B cell (primary cell): Measurements from ENCODE around the gene STK11. TPM values are rescaled to one million over a fixed set of nuclear protein-coding genes. Genes with fewer than 3 reads are reported as not detected.

Experiments used
- ATAC-seq: fragments of 200-7000 bp; cut with Tn5 transposase; one replicate; pipeline ENCODE4 v1.10.0; 2021; ENCODE audit warnings: low read depth, mild to moderate bottlenecking, moderate number of reproducible peaks, moderate library complexity
- CTCF ChIA-PET: fragments of 350-600 bp; sonication (Branson Sonifier 250); formaldehyde crosslinking; loops from one replicate; lab custom pipeline; 2021; ENCODE audit warnings: antibody characterized with exemption, inconsistent platforms; lab: Charles Lee
- POLR2A ChIA-PET: fragments of 350-600 bp; sonication (Branson Sonifier 250); formaldehyde crosslinking; loops from one replicate; lab custom pipeline; 2021; ENCODE audit warnings: antibody characterized with exemption; lab: Charles Lee
- DNase-seq: peaks from one replicate; pipeline ENCODE4 v3.0.0; 2013
- H2AFZ ChIP-seq: 2 replicates; pipeline ENCODE4 v1.6.1; 2012; ENCODE audit warnings: mild to moderate bottlenecking, low read depth, low read length; ENCODE audit not compliant: insufficient read depth, poor library complexity, severe bottlenecking
- H3K27ac ChIP-seq, 2 donors: 1 replicate in 1 of 2; 2 replicates in 1 of 2; pipeline ENCODE4 v1.5.1; 2012 to 2013; ENCODE audit warnings: low read length in 2 of 2, mild to moderate bottlenecking in 2 of 2, moderate library complexity in 1 of 2
- H3K27me3 ChIP-seq, 4 experiments: fragments of 200-600 bp in 1 of 4; sonication (generic) in 1 of 4; replicated peaks in 1 of 4; 1 replicate in 2 of 4; 2 replicates in 2 of 4; pipeline versions ENCODE4 v1.6.1 to v1.7.0; 2013 to 2016; ENCODE audit warnings: low read length in 3 of 4, mild to moderate bottlenecking in 2 of 4, mixed read lengths in 1 of 4, moderate library complexity in 1 of 4; ENCODE audit not compliant: insufficient read depth in 4 of 4, control insufficient read depth in 3 of 4; ENCODE audit errors: control extremely low read depth in 1 of 4
- H3K36me3 ChIP-seq, 2 experiments: replicated peaks in 1 of 2; 1 replicate in 1 of 2; 2 replicates in 1 of 2; pipeline versions ENCODE4 v1.6.1 to v1.7.1; 2013; ENCODE audit warnings: low read length in 1 of 2; ENCODE audit not compliant: insufficient read depth in 2 of 2, control insufficient read depth in 1 of 2; ENCODE audit errors: control extremely low read depth in 1 of 2, extremely low read depth in 1 of 2
- H3K4me1 ChIP-seq, 2 donors: fragments of 200-600 bp in 1 of 2; sonication (generic) in 1 of 2; 1 replicate in 1 of 2; 2 replicates in 1 of 2; pipeline versions ENCODE4 v1.5.1 to v1.6.1; 2013 to 2017; ENCODE audit warnings: low read length in 2 of 2; ENCODE audit not compliant: control insufficient read depth in 2 of 2, insufficient read depth in 2 of 2
- H3K4me2 ChIP-seq: replicated peaks from 2 replicates; pipeline ENCODE3; 2012; ENCODE audit warnings: mild to moderate bottlenecking, low read depth, low read length; ENCODE audit not compliant: poor library complexity, severe bottlenecking
- H3K4me3 ChIP-seq, 5 experiments: fragments of 200-600 bp in 1 of 5; sonication (generic) in 1 of 5; 1 replicate in 3 of 5; 2 replicates in 2 of 5; pipeline versions ENCODE4 v1.5.1 to v1.7.0; 2011 to 2016; ENCODE audit warnings: low read length in 4 of 5, mild to moderate bottlenecking in 4 of 5, low read depth in 2 of 5, control low read depth in 1 of 5, moderate library complexity in 1 of 5; ENCODE audit not compliant: insufficient read depth in 1 of 5; ENCODE audit errors: control extremely low read depth in 1 of 5, extremely low read depth in 1 of 5
- H3K79me2 ChIP-seq: fragments of 200-600 bp; sonication (generic); one replicate; pipeline ENCODE4 v1.6.0; 2016; ENCODE audit warnings: low read length; ENCODE audit not compliant: control insufficient read depth, insufficient read depth
- H3K9ac ChIP-seq: fragments of 200-600 bp; sonication (generic); 2 replicates; pipeline ENCODE4 v1.6.1; 2017; ENCODE audit warnings: mild to moderate bottlenecking, low read length, moderate library complexity
- H3K9me3 ChIP-seq, 3 donors: one replicate each; pipeline versions ENCODE4 v1.6.1 to v1.7.1; 2013; ENCODE audit warnings: low read length in 2 of 3; ENCODE audit not compliant: control insufficient read depth in 2 of 3, insufficient read depth in 1 of 3; ENCODE audit errors: control extremely low read depth in 1 of 3
- H4K20me1 ChIP-seq: 2 replicates; pipeline ENCODE4 v1.6.0; 2012; ENCODE audit warnings: mild to moderate bottlenecking, low read length; ENCODE audit not compliant: insufficient read depth, control insufficient read depth, poor library complexity, severe bottlenecking
- H3K27ac Mint-ChIP-seq: one replicate; pipeline ENCODE4 v1.8.0; 2021; ENCODE audit warnings: mixed read lengths
- H3K27me3 Mint-ChIP-seq: one replicate; pipeline ENCODE4 v1.8.0; 2021; ENCODE audit warnings: mixed read lengths
- H3K4me1 Mint-ChIP-seq: one replicate; pipeline ENCODE4 v1.8.0; 2021; ENCODE audit warnings: mixed read lengths
- H3K4me3 Mint-ChIP-seq: one replicate; pipeline ENCODE4 v1.8.0; 2021; ENCODE audit warnings: mixed read lengths
- H3K9me3 Mint-ChIP-seq: one replicate; pipeline ENCODE4 v1.8.0; 2022; ENCODE audit warnings: mixed read lengths; ENCODE audit not compliant: insufficient read depth
- EZH2 ChIP-seq: IDR thresholded peaks from 2 replicates; pipeline ENCODE4 v1.6.1; 2012; ENCODE audit warnings: borderline replicate concordance, low read depth, mild to moderate bottlenecking, moderate library complexity, low read length; ENCODE audit not compliant: insufficient read depth, poor library complexity, severe bottlenecking
- WGBS: methylation state at CpG from one replicate; pipeline ENCODE4 v1.1.5; 2013; ENCODE audit warnings: missing lambda C conversion rate; ENCODE audit not compliant: insufficient coverage; 5-methylcytosine and 5-hydroxymethylcytosine counted together
- intact Hi-C: fragments of 100-400 bp; cut with micrococcal nuclease; formaldehyde crosslinking; loops from one replicate; pipeline ENCODE4 v1.10.0; 2022
- polyA plus RNA-seq: library from polyadenylated mRNA; depleted of rRNA; stranded (reverse); fragments of >200 nt; gene quantifications from 2 replicates; pipeline ENCODE4 v1.2.3, GENCODE V29; 2012
- total RNA-seq, 2 donors: library from RNA; stranded (reverse); fragments of 120-200 nt in 1 of 2; gene quantifications; 1 replicate in 1 of 2; 2 replicates in 1 of 2; pipeline versions ENCODE4 v1.2.3 to v1.2.4, GENCODE V29; 2013 to 2022
- TF ChIP-seq, protein P1 (sequence below): fragments of 200-600 bp; IDR thresholded peaks from one replicate; pipeline ENCODE4 v1.8.0; 2022; ENCODE audit warnings: antibody characterized with exemption, mild to moderate bottlenecking

The STK11 gene
- total and polyA plus RNA-seq, 2 donors (not counting 1 experiment from before 2014, with no cell fraction given): 87.9 to 89.9 TPM

GRCh38 chr19:1229924-1230782 is 24.6 kb downstream of the STK11 start:
- no peak overlapping the region for H2AFZ ChIP-seq
- peaks cover 6% of the 10 kb centered on the region for H4K20me1 ChIP-seq
- Mint-ChIP-seq H3K9me3 (no peaks in the 10 kb centered on the region), H3K4me1 (no peaks in the 10 kb centered on the region), H3K4me3 (no peak overlapping the region), H3K27ac (no peak overlapping the region), H3K27me3 (no peaks in the 10 kb centered on the region)
- TF ChIP-seq, protein P1, sequence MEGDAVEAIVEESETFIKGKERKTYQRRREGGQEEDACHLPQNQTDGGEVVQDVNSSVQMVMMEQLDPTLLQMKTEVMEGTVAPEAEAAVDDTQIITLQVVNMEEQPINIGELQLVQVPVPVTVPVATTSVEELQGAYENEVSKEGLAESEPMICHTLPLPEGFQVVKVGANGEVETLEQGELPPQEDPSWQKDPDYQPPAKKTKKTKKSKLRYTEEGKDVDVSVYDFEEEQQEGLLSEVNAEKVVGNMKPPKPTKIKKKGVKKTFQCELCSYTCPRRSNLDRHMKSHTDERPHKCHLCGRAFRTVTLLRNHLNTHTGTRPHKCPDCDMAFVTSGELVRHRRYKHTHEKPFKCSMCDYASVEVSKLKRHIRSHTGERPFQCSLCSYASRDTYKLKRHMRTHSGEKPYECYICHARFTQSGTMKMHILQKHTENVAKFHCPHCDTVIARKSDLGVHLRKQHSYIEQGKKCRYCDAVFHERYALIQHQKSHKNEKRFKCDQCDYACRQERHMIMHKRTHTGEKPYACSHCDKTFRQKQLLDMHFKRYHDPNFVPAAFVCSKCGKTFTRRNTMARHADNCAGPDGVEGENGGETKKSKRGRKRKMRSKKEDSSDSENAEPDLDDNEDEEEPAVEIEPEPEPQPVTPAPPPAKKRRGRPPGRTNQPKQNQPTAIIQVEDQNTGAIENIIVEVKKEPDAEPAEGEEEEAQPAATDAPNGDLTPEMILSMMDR: no peak
- TF ChIP-seq EZH2: no peak
- H3K4me3 ChIP-seq: no peak overlapping the region
- H3K9me3 ChIP-seq: no peaks in the 10 kb centered on the region
- H3K27ac ChIP-seq: no peak overlapping the region
- ChIA-PET CTCF (interaction anchor here (1.1 kb wide), 1 partner anchor 117 kb away, joined by 4 read pairs; no protein-coding TSS in a partner anchor), POLR2A (no interaction called here)
- H3K36me3 ChIP-seq: peaks cover 0 to 5% of the 10 kb centered on the region in 2 experiments
- ATAC-seq (no peak), DNase-seq (no peak)
- 92% methylated on average over 55 of the region's 61 CpGs for WGBS
- H3K27me3 ChIP-seq: no peaks in the 10 kb centered on the region
- H3K9ac ChIP-seq: no peak overlapping the region
- H3K79me2 ChIP-seq: no peaks in the 10 kb centered on the region
- no peak overlapping the region for H3K4me2 ChIP-seq
- intact Hi-C loops: no loop called here
- H3K4me1 ChIP-seq: no peaks in the 10 kb centered on the region
